ENCODE data around the gene CMSS1.
A peak's percentile ranks its signal among the peaks of the same experiment; 100 is the strongest.

The CMSS1 gene

DNA sequence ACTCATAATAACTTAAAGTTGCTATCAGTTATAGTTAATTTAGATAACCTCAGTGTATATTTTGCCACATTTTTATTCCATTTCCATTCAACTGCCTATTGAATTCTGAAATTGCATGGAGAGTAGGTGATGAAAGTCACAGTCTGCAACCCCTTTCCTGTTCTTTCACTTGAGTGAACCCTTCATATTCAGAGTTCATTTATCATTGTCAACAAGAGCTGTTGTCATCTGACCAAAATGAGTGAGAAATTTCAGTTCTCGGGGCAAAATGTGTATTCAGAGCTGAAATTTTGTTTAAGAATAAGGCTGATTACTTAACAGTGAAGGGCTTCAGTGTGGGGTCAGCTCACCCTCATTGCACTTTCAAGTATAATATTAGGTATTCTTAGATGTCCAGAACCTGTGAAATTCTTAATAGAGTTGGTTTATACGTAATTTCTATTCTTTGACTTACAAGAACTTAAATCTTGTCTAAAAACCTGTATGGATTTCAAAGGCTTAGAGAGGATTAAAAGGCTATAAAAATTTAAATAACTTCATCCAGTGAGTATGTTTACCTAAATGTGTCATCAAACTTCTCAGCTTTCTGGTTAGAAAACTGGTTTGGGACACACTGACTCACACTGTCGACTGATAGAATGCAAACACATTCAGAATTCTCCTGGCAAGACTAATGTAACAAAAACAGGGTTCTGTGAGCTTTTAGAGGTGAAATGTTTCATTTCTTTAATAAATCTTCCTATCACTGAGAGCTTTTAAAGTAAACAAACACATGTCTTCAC is 92.2 kb downstream of the CMSS1 start:
- no peak for FAIRE-seq

DNA sequence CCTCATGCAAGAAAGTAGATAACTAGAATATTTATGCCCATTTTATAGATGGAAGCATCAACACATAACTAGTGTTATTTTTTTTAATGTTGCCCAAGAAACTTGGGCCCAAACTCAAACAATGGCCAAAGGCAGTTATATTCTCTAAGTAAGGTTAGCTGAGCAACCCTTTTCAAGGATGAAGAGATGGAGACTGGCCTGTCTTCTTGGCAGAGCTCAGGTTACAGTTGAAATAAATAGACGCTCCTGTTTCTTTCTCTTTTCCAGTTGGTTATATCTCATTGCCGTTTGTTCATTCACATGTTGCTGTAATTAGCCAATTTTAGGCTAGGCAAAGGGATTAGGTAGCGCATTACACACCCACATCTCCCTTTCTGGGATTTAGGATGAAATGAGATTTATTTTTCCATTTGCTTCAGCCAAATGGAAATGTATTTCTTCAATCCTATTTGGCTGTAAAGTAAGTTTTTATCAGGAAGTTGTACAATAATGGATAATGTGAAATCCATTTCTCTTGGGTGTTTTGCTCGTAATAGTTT is 93.2 kb downstream of the CMSS1 start:
- FAIRE-seq: no peak

DNA sequence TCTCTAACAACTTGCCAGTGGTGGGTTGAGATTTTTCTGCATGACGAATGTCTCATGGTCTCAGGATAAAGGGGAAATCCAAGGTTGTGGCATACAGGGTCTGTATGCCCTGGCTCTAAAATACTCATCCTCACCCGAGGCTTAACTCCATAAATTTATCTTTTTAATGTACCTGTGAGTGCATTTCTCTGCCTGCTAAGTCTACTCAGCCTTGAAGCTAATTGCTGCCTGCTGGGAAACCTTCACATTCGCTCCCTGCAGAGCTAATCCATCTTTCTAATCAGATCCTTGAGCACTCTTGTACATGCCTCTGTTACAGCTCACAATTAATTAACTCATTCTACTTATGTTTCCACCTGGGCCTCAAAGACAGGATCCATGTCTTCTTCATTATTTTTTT is 93.8 kb downstream of the CMSS1 start:
- peak; percentile 94 for FAIRE-seq

DNA sequence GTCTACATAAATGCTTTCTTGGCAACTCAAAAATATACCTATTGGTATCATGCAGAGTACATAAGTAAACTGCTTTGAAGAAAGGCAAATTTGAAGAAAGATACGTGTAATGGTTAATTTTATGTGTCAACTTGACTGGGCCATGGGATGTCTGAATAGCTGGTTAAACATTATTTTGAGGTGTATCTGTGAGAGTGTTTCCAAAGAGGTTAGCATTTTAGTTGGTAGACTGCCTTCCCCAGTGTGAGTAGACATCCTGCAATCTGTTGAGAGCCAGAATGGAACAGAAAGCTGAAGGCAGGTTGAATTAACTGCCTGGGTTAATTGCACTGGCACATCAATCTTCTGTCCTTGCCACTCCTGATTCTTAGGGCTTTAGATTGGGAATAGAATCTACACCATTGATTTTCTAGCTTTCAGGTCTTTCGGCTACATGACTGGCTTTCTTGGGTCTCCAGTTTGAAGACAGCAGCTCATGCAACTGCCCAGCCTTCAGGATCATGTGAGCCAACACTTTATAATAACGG is 98.3 kb downstream of the CMSS1 start:
- no peak for FAIRE-seq

DNA sequence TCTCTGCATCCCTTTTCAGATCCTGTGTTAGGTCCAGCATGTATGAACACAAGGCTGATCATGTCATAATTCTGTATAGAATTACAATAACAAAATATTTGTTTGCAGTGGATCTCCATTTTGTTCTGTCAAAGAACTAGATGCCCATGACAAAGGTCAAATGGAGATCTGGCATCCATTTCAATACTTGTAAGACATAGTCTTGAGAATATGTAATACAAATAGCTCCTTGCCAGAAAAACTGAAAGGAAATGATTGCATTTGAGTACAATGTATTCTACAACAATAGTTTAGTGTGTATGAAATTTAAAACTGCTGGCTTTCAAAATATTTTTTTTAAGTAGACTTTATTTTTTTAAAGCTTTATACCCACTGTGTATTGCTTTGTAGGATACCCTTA is 101.1 kb downstream of the CMSS1 start:
- no peak for FAIRE-seq

DNA sequence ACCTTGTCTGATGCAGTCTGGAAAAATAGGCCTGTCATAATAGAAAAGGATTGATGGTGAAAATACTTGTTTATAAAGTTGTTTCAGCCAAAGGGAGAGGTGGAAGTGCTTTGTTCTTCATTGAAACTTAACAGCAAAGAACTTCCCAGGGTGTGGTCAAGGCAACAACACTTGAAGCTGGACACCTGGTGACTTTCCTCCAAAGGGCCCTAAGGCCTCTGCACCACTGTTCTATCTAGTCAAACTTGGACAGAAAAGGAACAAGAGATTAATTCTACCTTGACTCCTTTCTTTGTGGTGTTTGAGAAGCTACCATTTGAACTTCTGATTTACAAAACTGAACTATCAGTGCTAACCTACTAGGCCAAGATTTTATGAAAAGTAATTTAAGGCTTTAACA is 102.0 kb downstream of the CMSS1 start:
- no peak for FAIRE-seq

DNA sequence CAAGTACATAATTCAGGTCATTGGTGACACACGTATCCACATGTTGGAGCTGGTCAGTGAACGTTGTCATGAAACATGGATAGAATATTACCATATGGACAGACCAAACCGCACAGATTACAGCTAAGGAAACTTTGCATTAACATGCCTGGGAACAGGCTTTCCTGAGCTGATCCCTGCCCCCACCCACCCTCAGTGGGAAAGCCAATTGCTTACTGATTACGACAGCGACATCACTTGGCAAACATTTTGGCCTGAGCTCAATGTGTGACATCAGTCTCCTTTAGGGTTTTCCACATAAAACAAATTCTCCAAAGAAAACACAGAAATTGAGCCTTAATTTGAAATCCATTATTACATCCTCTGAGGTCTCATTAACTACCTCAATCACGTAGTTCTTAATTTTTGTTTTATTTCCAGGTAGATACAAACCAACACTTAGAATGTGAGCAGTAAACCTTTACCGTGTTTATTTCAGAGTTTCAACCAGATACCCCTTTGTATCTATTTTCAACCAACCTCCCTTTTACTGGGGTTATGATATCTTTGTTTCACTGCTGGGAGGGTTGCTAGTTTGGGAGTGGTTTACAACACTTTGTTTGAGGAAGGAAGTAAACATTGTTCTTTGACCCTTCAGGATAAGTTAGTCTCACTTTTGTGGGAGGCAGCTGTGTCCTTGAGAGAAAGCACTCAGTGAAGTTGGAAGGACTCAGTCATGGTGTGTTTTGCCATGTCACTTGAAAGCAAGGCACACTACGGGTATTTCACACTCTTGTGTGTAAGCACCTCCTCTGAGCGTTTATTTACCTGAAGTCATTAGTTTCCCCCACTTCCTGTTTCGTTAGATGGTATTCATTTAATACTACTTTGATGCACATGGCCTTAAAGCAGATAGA is 103.1 kb downstream of the CMSS1 start:
- FAIRE-seq: no peak

DNA sequence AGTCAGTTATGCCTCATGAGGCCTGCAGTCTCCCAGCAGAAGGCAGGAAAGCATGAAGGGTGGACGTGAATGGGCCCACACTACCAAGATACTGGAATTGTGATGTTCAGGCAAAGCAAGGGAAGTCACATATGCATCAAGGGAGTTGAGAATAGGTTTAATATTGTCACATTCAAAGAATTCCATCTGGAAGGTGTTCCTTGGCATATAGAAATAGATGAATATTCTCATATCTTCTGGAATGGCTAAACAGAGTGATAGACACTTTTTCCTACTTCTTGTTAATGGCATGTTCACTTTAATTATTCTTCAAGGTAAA is 103.7 kb downstream of the CMSS1 start:
- no peak for FAIRE-seq

DNA sequence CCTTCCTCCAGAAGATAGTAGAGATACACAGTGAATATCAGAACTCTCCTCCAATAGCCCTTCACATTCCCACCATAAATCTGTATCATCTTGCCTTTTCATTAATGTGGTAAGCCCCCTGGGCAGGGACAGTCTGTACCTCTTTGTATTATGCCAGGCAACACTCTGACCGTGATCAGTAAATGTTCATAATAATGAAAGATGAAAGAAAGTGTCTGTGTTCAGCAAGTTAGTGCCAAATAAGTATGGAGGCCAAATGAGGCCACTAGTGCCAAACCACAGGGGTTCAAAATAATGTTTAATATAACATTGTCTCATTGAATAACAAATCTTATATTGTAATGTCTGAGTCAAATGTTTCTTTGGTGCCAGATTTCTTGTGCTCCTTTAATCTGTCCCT is 104.3 kb downstream of the CMSS1 start:
- no peak for FAIRE-seq

DNA sequence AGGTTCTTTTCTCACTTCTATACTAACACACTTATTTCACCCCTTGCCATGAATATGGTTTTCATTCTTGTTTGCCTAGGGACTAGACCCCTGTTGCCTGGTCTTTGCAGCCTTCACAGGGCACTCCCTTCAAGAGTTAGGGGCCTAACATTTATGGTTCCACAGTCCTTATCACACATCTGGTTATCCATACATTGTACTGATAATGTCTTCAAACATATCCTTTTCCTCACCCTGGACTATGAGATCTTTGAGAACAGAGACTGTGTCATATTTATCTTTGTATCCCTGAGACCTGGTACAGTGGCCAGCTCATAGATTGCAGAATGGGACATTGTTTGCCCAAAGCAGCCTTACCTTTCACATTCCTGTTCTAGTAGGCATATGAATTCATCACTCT is 106.2 kb downstream of the CMSS1 start:
- no peak for FAIRE-seq

DNA sequence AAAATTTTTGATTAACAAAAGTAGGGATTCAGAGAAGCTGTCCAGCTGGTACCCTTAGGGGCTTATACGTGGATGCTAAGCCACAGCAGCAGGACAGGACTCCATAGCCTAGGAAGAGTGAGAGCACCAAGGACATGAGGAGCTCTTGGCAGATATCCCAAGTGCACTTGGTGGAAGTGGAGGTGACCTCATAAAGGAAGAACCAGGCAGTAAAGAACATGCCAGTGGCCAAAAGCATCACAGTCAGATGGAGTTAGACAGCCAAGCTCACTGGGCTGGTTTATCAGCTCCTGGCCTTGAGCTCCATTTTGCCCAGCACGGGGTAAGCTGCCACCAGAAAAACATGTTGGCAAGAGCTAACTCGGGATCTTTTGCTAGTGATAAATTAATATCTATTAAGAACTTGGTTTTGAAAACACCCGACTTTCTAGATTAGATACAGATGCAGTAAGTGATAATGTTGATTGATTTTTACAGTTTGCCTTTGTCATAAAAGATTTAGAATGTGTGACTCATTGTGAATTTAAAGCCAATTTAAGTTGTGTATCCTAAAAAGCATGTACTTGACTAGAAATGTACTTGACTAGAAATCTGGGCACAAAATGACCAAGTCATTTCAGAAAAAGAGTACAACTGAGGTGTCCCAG is 108.0 kb downstream of the CMSS1 start:
- FAIRE-seq: no peak

DNA sequence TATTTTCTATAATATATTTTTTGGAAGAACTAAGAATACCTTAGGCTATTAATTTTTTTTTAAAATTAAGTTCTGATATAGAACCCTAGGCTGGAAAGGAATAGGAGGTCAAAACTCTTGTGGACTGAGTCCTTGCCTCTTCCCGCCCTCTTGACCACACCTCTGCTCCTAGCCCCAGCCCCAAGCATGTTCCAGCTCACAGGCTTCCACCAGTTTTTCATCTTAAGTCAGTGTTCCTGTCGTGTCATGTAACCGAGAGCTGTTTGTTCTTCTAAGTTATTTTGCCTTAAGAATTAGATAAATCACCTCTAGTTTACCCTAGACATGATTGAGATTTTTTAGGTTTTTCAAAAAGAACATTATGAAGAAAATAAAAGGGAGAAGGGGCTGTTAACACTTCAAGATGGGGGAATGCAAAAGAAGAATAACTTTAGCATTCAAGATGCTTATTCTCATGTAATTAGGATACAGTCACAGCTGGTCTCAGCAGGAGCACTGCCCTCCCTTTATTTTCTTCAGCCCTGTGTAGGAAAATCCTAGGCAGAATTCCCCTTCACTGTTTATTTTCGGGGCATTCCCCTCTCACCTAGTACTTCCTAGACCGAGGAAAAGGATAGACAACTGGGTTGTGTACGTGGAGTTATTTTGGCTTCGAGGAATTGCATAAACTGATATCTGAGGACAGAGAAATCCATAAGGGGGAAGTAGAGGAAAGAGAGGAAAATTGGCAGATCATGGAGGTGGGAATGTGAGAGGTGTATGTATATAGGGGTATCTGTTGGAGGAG is 110.2 kb downstream of the CMSS1 start:
- no peak for FAIRE-seq

DNA sequence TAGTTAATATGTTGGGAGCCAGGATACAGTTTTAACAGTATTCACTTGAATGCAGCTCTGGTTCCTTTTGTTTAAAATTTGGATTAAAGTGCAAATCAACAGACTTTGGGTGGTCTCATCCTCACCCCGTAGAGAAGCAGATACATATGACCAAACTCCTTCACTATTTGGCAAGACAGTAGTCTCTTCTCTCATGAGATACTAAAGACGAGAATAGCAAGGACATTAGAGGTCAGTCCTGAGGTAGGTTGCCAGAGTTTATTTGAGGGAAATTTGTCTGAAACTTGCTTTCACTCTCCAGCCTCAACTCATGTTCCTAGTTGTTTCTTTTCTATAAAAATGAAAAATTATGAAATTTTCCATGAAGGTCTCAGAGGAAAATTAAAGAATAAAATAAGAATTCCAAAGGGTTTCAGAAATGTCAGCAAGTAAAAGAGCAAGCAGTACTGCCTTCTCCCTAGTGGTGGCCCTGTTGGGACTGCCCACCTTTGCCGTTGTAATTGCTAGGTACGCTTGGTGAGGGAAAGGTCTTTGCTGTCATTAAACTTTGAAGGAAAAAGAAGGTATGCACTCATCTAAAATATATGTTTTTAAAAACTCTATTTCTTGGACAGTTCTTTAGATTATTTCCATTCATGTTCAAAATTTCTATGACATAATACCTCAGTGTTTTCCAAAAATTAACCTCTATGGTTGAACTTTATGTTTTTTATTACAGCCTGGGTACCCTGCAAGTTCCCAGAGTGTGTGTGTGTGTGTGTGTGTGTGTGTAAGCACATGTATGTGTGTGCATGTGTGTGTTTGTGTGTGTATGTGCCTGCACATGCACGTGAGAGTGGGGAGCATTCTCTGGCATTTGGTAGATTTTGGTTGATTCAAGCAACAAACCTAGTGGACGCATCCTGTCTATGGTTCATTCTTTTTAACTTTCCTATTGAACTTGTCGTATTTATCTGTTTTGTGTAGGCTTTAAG is 111.4 kb downstream of the CMSS1 start:
- no peak for FAIRE-seq

DNA sequence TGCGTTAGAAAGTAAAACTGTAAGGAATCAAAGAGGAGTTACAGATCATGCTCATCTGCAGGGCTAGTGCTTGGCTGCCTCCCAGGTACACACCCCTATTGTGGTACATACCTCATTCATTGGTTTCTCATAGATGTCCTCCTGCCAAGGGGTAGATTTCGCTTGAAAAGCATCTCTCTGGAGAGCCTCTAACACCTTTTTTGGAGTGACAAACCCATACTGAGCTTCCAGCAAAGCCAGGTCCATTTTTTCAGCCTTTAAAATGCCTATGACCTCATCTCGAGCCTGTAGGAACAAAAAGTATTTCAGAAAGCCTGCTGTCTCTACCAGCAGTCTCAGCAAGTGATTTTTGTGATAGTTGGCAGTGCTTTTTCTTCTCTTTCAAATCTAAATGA is 112.1 kb downstream of the CMSS1 start:
- no peak for FAIRE-seq

DNA sequence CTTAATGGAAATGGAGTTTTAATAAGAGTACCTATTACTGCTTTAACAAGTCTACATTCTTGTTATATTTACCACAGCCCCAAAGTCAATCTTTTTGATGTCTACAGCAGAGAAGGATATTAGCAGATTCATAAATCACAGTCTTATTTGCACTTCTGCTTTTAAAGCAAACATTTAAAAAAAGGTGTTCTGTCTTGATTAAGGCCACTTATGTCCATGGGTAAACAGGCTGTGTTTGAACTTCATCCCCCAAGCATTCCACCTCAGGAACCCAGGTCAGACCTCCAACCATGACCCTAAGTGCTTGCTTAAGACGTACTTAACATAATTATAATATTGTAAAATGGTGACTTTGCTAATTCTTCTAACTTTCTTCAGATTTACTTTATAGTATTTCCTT is 113.4 kb downstream of the CMSS1 start:
- peak; percentile 5 for FAIRE-seq

DNA sequence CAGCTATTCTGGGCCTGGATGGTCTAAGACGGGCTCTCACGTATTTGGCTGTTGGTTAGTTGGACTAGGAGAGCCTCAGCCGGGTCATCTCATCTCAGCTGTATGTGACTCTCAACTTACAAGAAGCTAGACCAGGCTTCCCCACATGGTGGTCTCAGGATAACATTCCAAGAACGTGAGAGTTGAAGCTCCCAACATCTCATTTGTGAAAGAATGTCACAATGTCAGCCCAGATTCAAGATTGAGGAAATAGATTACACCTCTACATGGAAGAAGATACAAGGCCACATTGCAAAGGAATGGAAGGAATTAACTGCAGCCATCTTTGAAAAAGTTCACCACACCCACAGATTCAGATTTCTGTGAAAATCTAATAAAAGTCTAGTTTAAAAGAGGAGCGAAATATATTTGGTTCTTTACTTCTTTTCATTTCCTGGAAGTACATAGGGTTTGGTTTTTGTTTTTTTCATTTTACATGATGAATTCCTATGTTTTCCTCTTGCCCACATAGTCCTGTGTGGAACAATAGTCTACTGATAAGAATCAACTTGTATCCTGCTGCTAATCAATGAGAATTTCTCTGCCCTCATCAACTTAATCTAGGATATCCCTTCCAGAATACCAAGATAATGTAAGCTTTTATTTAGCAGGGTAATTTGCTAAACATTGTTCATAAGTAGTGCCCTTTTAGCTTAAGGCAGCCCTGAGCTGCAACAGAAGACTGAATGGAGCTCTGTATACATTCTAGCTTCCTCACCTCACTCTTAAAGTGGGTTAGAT is 116.5 kb downstream of the CMSS1 start:
- no peak for FAIRE-seq

DNA sequence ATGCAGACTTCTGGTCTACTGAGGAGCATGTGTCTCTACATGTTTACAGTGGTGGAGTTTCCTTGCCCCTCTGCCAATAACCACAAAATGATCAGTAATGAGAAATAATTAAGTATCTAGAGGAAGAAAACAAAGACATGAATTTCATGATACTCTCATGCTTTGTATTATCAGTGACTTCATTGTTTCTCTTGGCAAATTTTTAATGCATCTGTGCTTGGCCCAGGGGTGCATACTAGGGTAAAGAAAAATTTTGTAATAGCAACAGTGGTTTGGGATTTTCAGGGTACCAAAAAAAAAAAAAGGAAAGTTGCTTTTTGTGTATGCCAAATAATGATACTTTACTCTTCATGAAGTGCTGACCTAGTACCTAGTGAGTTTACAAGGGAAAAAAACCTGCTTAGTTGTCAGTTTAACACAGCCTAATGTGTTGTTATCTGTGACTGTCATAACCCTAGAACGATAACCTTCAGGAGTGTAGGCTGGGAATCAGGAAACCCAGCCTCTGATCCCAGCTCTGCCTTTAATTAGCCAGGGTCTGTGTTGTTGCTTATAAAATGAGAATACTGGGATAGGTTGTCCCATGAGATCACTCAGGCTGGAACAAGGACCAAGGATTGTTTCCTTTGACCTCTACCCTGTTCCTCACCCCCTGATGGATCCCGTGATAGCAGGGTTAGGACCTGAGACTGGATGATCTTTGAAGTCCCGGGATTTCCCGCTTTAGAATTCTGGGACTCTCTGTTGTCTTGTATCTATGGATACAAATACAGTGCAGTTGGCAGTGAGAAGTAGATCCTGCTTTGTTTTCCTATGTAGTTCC is 117.5 kb downstream of the CMSS1 start:
- no peak for FAIRE-seq

DNA sequence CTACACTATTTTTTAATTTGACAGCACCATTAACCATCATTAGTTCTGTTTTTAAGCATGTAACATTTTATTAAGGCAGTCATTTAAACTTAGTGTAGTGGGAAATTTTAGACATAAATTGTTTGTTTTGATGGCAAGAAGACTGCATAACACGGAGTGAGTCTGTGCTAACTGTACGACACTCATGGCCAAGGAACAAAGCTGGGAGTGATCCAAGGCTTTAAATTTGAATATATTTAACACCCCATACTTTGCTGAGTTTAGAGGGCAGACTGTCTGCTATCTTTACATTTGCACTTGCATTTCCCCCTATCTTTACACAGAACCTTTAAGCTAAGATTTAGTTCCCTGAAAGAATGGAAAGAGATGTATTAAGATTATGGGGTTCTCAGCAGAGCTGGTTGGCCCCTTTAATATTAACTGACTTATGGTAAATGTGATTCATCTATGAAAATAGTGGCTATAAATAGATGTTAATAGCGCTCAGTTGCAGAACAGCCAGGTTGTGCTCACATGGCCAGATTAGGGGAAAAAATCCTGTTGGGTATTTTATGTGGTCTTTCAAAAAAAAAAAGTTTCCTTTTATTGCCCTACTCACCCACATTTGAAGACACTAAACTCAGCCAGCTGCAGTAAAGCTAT is 120.7 kb downstream of the CMSS1 start:
- peak; percentile 75 for FAIRE-seq

DNA sequence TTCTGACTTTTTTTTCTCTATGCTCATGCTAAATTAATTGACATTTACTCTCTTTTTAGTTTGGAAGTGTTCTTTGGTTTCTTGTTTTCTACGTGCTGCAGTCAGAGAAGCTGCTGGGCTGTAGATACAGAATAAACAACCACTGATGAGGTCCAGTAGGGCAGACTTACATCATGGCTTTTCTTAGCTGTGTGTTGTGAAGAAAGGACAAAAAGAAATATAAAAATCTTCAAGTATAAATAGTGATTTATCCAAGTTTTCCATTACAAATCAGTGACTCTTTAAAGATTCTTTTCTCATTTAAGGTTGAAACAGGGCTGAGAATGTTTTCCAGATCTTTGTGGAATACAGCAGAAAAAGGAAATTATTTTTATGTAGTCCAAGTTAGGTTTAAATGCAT is 122.2 kb downstream of the CMSS1 start:
- FAIRE-seq: no peak

Data from islet of Langerhans (tissue), 1 donor.